Kidney epithelial cell (primary cell): ENCODE data around the gene CACNA1A. TPM values are rescaled to one million over a fixed set of nuclear protein-coding genes. Genes with fewer than 3 reads are reported as not detected.

ENCODE experiments used
- DNase-seq: peaks from one replicate; pipeline ENCODE4 v3.0.0-alpha.2; 2010; ENCODE audit warnings: low read depth
- H3K27me3 ChIP-seq: 2 replicates; pipeline ENCODE4 v1.6.0; 2011; ENCODE audit warnings: low read length; ENCODE audit not compliant: control insufficient read depth, insufficient read depth
- H3K36me3 ChIP-seq: 2 replicates; pipeline ENCODE4 v1.5.1; 2011; ENCODE audit warnings: low read length; ENCODE audit not compliant: control insufficient read depth, insufficient read depth
- H3K4me3 ChIP-seq: 2 replicates; pipeline ENCODE4 v1.5.1; 2011; ENCODE audit warnings: low read depth, mild to moderate bottlenecking, control low read depth, low read length
- total RNA-seq: library from RNA; depleted of rRNA; stranded (reverse); fragments of >200 nt; gene quantifications from 2 replicates; pipeline ENCODE4 v1.2.3, GENCODE V29; 2015
- TF ChIP-seq, protein P1 (sequence below): IDR thresholded peaks from 2 replicates; pipeline ENCODE4 v1.5.1; 2011; ENCODE audit warnings: mild to moderate bottlenecking, moderate library complexity, low read length, control low read depth, inconsistent platforms; ENCODE audit not compliant: insufficient read depth, poor library complexity, severe bottlenecking

Gene CACNA1A
- total RNA-seq, 1 donor from 2014 or later, result 0.29 TPM

DNA sequence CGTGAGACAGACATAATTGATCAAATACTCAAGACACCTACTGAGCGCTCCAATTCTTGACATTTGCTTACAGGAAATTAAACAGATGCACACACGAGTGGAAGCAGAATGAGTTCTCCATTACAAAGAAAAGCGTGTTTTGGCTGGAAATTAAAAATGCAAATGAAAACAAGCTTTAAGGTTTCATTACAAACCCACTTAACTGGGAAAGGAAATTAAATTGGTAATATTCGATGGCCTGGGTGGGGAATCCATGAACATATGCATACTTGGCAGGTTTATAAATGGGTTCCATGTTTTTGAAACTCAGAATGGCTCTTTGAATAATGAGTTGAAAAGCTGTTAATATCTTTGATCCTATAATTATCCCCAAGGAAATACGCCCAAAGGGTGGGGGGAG, 178.0 kb downstream of the CACNA1A start:
- Histone ChIP-seq H3K4me3 (no peak overlapping the region), H3K27me3 (no peaks in the 10 kb centered on the region), H3K36me3 (no peaks in the 10 kb centered on the region)
- TF ChIP-seq, protein P1, sequence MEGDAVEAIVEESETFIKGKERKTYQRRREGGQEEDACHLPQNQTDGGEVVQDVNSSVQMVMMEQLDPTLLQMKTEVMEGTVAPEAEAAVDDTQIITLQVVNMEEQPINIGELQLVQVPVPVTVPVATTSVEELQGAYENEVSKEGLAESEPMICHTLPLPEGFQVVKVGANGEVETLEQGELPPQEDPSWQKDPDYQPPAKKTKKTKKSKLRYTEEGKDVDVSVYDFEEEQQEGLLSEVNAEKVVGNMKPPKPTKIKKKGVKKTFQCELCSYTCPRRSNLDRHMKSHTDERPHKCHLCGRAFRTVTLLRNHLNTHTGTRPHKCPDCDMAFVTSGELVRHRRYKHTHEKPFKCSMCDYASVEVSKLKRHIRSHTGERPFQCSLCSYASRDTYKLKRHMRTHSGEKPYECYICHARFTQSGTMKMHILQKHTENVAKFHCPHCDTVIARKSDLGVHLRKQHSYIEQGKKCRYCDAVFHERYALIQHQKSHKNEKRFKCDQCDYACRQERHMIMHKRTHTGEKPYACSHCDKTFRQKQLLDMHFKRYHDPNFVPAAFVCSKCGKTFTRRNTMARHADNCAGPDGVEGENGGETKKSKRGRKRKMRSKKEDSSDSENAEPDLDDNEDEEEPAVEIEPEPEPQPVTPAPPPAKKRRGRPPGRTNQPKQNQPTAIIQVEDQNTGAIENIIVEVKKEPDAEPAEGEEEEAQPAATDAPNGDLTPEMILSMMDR, result no peak
- DNase-seq, result no peak

DNA sequence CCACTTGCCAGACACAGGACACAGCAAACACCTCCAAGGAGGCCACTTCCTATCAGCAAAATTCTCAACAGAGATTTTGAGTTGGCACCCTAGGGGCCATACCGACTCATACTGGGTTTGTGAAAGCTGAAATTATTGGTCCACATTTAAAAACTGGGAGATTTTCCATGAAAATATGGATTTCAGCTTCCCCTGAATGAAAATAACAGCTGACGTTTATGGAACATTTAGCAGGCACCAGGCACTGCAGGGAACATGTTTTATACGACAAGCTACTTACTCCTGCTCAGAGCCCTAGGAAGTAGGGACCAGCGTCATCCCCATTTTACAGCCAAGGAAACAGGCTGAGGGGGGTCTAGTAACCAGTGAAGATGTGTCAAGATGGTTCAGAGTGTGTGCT, 186.8 kb downstream of the CACNA1A start:
- no peaks in the 10 kb centered on the region for H3K36me3 ChIP-seq
- TF ChIP-seq, protein P1, result no peak
- H3K4me3 ChIP-seq, result no peak overlapping the region
- H3K27me3 ChIP-seq, result no peaks in the 10 kb centered on the region
- no peak for DNase-seq

DNA sequence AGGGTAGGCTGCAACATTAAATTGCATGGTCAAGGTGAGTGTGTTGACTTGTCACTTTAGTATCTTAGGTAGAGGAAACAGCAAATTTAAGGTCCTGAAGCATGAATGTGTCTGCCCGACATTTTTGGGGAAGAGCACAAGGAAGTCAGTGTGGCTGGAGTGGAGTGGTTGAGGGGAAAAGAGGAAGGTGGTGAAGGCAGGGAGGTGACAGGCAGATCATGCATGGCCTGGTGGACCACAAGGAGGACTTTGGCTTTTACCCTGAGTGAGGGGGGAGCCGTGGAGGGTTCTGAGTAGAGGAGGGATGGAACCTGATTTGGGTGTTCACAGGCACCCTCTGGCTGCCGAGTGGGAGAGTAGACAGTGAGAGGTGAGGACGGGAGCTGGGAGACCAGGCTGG, 188.1 kb downstream of the CACNA1A start:
- H3K36me3 ChIP-seq, result no peaks in the 10 kb centered on the region
- H3K4me3 ChIP-seq, result no peak overlapping the region
- DNase-seq, result no peak
- TF ChIP-seq, protein P1, result no peak
- H3K27me3 ChIP-seq, result no peaks in the 10 kb centered on the region

DNA sequence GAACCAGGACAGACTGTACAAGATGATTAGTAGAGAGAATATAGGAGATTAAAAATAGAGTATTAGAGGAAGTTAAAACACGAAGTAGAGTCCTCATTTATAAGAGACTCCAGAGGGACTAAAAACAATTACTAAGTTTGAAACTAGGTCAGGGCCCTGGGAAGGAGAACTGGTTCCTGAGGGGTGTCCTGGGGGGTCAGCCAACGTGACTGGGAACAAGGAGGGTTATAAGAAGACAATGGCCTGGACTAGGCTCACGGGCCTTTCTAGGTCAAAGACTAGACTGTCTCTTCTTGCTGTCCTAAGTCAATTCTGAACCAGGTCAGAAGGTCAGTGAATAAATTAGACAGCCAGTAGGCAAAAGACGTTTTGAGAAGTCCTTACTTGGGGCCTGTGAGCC, 190.8 kb downstream of the CACNA1A start:
- TF ChIP-seq, protein P1, result no peak
- H3K27me3 ChIP-seq, result no peaks in the 10 kb centered on the region
- H3K4me3 ChIP-seq, result no peak overlapping the region
- no peak for DNase-seq
- no peaks in the 10 kb centered on the region for H3K36me3 ChIP-seq

DNA sequence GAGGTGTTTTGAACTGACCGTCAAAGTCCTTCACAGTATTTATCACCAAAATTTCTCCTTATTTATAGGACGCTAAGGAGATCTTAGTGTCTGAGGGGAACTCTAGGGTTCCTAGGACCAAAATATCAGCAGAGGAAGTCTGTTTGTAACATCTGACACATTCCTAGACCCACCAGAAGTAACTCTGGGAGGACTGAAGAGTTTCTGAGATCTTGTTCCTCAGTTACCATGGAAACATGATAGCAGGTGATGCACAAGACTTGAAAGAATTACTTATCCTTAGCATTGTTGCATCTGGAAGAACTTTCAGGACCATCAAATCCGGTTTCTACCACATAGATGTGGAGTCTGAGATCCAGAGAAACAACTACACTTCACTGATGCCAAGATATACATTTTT, 191.5 kb downstream of the CACNA1A start:
- Histone ChIP-seq H3K4me3 (no peak overlapping the region), H3K27me3 (no peaks in the 10 kb centered on the region), H3K36me3 (no peaks in the 10 kb centered on the region)
- TF ChIP-seq, protein P1, result no peak
- DNase-seq, result no peak

DNA sequence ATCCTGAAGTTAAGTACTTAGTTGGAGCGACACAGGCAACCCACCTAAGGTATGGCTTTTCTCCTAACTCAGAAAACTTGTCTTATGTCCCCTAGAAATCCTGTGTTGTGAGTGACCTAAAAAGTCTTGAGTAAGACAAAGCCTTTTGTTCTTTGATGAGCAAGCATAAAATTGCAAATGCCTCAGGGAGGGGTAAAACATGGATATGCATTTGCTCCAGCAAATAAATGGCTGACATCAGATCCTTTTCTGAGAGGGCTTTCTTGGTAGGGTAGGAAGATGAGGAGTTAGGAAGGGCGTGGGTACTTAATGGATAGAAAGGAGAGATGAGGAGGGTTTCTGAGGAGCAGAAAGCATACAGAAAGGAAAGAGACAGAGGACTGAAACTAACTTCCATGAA, 192.4 kb downstream of the CACNA1A start:
- Histone ChIP-seq H3K27me3 (no peaks in the 10 kb centered on the region), H3K4me3 (no peak overlapping the region), H3K36me3 (no peaks in the 10 kb centered on the region)
- no peak for DNase-seq
- TF ChIP-seq, protein P1, result no peak
